ENCODE results near the gene PIP5K1B.
A peak's percentile ranks its signal among the peaks of the same experiment; 100 is the strongest.

Gene PIP5K1B

DNA sequence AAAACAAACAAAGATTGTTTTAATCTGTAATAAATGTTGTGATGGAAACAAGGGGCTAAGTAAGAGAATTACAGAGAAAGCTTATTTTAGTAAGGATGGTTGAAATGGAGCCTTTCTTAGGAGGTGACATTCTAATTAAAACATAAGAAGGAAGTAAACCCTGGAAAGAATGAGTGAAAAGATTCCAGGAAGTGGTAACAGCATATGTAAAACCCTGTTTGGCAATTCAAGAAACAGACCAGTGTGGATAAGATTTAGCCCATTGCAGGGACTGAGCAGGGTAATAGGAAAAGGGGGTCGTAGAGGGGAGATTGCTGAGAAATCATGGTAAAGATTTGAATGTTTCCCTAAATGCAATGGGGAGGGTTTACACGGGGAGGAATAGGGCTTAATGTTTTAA, 21.6 kb upstream of the PIP5K1B start:
- TF ChIP-seq, protein P1, sequence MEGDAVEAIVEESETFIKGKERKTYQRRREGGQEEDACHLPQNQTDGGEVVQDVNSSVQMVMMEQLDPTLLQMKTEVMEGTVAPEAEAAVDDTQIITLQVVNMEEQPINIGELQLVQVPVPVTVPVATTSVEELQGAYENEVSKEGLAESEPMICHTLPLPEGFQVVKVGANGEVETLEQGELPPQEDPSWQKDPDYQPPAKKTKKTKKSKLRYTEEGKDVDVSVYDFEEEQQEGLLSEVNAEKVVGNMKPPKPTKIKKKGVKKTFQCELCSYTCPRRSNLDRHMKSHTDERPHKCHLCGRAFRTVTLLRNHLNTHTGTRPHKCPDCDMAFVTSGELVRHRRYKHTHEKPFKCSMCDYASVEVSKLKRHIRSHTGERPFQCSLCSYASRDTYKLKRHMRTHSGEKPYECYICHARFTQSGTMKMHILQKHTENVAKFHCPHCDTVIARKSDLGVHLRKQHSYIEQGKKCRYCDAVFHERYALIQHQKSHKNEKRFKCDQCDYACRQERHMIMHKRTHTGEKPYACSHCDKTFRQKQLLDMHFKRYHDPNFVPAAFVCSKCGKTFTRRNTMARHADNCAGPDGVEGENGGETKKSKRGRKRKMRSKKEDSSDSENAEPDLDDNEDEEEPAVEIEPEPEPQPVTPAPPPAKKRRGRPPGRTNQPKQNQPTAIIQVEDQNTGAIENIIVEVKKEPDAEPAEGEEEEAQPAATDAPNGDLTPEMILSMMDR (conservative IDR thresholded peaks at IDR 0.05): no peak

DNA sequence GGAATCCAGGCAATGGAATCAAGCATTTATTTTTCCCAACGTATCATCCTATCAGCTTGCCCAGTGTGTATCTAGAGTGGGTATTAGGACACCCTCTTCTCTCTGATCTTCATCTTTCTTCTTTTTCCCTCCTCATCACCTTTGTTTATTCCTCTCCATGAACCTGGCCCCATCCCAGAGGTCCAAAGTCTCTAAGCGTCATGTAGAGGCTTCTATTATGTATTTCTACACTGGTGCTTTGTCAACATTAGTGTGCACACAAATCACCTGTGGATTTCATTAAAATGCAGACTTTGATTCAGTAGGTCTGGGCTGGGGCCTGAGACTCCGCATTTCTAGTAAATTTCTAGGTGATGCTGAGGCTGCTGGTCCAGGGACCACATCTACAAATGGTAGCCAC, 19.8 kb upstream of the PIP5K1B start:
- TF ChIP-seq, protein P1 (conservative IDR thresholded peaks at IDR 0.05): no peak

More for the DNA sequence above, 21.6 kb upstream of the PIP5K1B start:
- H3K27ac ChIP-seq: no peak overlapping the region

DNA sequence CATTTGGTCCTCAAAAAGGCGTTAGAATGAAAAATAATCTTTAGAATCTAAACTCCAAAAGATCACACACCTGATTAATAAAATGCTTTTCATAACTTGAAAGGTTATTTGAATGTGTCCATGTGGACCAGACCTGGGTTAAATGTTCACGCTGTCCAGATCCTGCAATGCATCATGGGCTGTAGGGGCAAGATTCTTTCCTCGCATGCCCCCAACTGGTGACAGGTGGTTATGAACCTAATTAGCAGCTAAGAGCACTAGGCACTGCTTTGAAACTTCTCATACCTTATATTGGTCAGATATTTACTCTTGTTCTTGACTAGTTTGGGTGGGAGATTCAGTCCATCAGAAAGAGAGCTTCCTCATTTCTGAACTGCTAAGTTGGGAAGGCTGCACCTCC, 19.3 kb upstream of the PIP5K1B start:
- TF ChIP-seq, protein P1 (conservative IDR thresholded peaks at IDR 0.05): peak; percentile 68
- no peak overlapping the region for H3K27ac ChIP-seq

More for the DNA sequence above, 19.8 kb upstream of the PIP5K1B start:
- H3K27ac ChIP-seq: no peak overlapping the region

DNA sequence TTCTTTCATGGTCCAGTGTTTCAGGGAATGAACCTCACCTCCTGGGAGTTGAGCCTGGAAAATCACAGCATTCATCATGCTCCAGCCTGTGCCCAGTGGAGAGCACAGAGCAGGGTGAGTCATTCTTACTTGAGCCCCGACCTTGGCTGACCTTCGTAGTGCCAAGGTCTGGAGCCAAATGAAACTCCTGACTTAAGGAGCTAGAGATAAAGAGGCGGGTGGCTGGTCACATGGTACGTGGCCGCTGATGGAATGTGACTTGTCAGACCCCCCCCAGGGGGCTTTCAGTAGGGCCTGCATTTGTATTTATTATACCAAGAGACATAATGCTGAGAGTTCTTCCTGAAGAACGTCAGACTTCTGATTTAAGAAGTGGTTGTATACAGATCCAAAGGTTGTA, 15.0 kb upstream of the PIP5K1B start:
- TF ChIP-seq, protein P1 (conservative IDR thresholded peaks at IDR 0.05): no peak
- H3K27ac ChIP-seq: no peak overlapping the region

DNA sequence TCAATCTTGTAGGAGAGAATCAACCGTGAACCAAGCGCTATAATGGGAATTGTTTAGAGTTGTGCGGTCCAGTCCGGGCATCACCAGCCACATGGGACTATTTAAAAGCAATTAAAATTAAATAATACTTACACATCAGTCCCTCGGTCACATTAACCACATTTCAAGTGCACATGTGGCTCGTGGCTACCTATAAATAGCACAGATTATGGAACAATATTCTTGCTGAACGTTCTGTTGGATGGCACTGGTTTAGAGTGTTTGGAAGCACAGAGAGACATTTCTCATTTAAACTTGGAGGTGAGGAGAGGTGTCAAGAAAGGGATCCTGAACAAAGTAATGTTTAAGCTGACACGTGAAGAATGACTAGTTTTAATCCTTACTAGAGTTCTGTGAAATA, 12.5 kb upstream of the PIP5K1B start:
- TF ChIP-seq, protein P1 (conservative IDR thresholded peaks at IDR 0.05): no peak
- H3K27ac ChIP-seq: no peak overlapping the region

DNA sequence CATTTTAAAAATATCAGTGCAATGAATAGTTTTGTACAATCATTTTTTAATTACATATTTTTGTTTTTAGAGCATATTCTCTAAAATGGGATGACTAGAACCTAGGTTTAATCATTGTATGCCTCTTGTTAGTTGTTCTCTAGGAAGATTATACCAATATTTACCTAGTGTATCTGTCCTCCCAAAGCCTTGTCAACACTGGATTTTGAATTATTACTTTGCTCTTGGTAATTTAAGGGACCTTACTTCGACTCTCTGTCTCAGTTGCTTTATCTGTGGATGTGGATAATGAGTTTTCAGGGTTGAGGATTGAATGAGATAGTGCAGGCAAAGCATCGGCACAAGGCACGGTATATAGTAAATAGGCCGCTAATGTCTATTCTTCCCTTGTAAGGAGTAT, 10.9 kb upstream of the PIP5K1B start:
- TF ChIP-seq, protein P1 (conservative IDR thresholded peaks at IDR 0.05): no peak
- H3K27ac ChIP-seq: no peak overlapping the region

DNA sequence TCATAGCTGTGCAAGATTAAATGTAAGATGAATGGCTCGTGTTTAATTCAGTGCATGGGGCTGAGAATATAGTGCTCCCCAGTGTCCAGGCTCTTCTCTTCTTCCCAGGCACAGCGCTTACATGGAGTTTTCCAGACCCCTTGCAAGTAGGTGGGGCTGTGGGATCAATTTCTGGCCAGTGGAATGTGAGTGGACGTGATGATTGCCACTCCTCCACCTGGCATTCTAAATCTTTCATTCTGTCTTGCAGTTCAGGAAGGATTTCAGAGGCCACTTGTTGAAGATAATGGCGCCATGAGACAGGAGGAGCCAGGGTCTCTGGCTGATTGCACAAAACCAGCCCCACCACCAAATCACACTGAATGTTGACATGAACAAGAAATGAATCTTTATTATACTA, 7.2 kb upstream of the PIP5K1B start:
- TF ChIP-seq, protein P1 (conservative IDR thresholded peaks at IDR 0.05): no peak
- no peak overlapping the region for H3K27ac ChIP-seq
